Stomach smooth muscle (tissue), 2 donors: ENCODE results near the gene ASCL1.

Experiments
- H3K27ac ChIP-seq: one replicate; pipeline ENCODE4 v1.7.0; 2013; ENCODE audit warnings: mild to moderate bottlenecking, low read length, inconsistent platforms
- H3K27me3 ChIP-seq, 2 donors: one replicate each; pipeline ENCODE4 v1.7.0; 2013; ENCODE audit warnings: low read length in 2 of 2; ENCODE audit not compliant: insufficient read depth in 2 of 2, control insufficient read depth in 1 of 2
- H3K36me3 ChIP-seq, 2 donors: one replicate each; pipeline ENCODE4 v1.7.0; 2013; ENCODE audit warnings: low read length in 2 of 2; ENCODE audit not compliant: control insufficient read depth in 2 of 2, insufficient read depth in 2 of 2
- H3K4me1 ChIP-seq: one replicate; pipeline ENCODE4 v1.7.0; 2013; ENCODE audit warnings: low read length; ENCODE audit not compliant: control insufficient read depth, insufficient read depth
- H3K4me3 ChIP-seq, 2 donors: one replicate each; pipeline ENCODE4 v1.7.0; 2013; ENCODE audit warnings: low read length in 2 of 2
- H3K9ac ChIP-seq, 2 donors: one replicate each; pipeline ENCODE4 v1.7.0; 2013; ENCODE audit warnings: low read length in 2 of 2, mild to moderate bottlenecking in 1 of 2
- H3K9me3 ChIP-seq, 2 donors: one replicate each; pipeline ENCODE4 v1.7.0; 2013; ENCODE audit warnings: low read length in 2 of 2; ENCODE audit not compliant: control insufficient read depth in 2 of 2
- donor health status: healthy.
- donor health status: Pancreatic carcinoma.

The ASCL1 gene

GRCh38 chr12:102980350-102980749 lies 22.9 kb downstream of the ASCL1 start:
- Histone ChIP-seq H3K9me3 (peaks cover 0 to 9% of the 10 kb centered on the region in 2 donors), H3K4me1 (no peaks in the 10 kb centered on the region), H3K27ac (no peak overlapping the region), H3K27me3 (no peaks in the 10 kb centered on the region), H3K4me3 (no peak overlapping the region), H3K36me3 (no peaks in the 10 kb centered on the region), H3K9ac (no peak overlapping the region)

GRCh38 chr12:102990419-102990818 lies 32.9 kb downstream of the ASCL1 start:
- H3K27me3 ChIP-seq = peaks cover 2 to 3% of the 10 kb centered on the region in 2 donors
- no peaks in the 10 kb centered on the region for H3K4me1 ChIP-seq
- H3K36me3 ChIP-seq = no peaks in the 10 kb centered on the region
- no peak overlapping the region for H3K4me3 ChIP-seq
- H3K9ac ChIP-seq = no peak overlapping the region
- no peaks in the 10 kb centered on the region for H3K9me3 ChIP-seq
- H3K27ac ChIP-seq = no peak overlapping the region

- Histone ChIP-seq H3K9ac (no peak overlapping the region), H3K27ac (no peak overlapping the region), H3K27me3 (peaks cover 2 to 3% of the 10 kb centered on the region in 2 donors), H3K36me3 (no peaks in the 10 kb centered on the region), H3K4me1 (no peaks in the 10 kb centered on the region), H3K9me3 (no peaks in the 10 kb centered on the region), H3K4me3 (no peak overlapping the region)
These were observed 34.8 kb downstream of the ASCL1 start for GRCh38 chr12:102992297-102992696.

GRCh38 chr12:102992720-102993119 lies 35.2 kb downstream of the ASCL1 start:
- H3K4me3 ChIP-seq = no peak overlapping the region
- no peak overlapping the region for H3K9ac ChIP-seq
- H3K27me3 ChIP-seq = peaks cover 2 to 3% of the 10 kb centered on the region in 2 donors
- H3K36me3 ChIP-seq = no peaks in the 10 kb centered on the region
- no peaks in the 10 kb centered on the region for H3K4me1 ChIP-seq
- H3K27ac ChIP-seq = no peak overlapping the region
- no peaks in the 10 kb centered on the region for H3K9me3 ChIP-seq

GRCh38 chr12:102993537-102993936 lies 36.1 kb downstream of the ASCL1 start:
- Histone ChIP-seq H3K27me3 (peaks cover 2% of the 10 kb centered on the region in 2 donors), H3K9ac (no peak overlapping the region)

GRCh38 chr12:102995372-102995771 lies 37.9 kb downstream of the ASCL1 start:
- H3K27me3 ChIP-seq = peaks cover 0 to 2% of the 10 kb centered on the region in 2 donors
- H3K9me3 ChIP-seq = no peaks in the 10 kb centered on the region
- H3K27ac ChIP-seq = no peak overlapping the region
- H3K4me3 ChIP-seq = no peak overlapping the region
- no peaks in the 10 kb centered on the region for H3K4me1 ChIP-seq
- H3K9ac ChIP-seq = no peak overlapping the region
- H3K36me3 ChIP-seq = no peaks in the 10 kb centered on the region

More at GRCh38 chr12:102993537-102993936, 36.1 kb downstream of the ASCL1 start:
- Histone ChIP-seq H3K4me1 (no peaks in the 10 kb centered on the region), H3K9me3 (no peaks in the 10 kb centered on the region), H3K36me3 (no peaks in the 10 kb centered on the region), H3K27ac (no peak overlapping the region), H3K4me3 (no peak overlapping the region)
